Sigmoid colon (tissue), 7 donors: Measurements from ENCODE around the gene C1orf105. TPM values are rescaled to one million over a fixed set of nuclear protein-coding genes. Genes with fewer than 3 reads are reported as not detected.

Experiments used
- DNase-seq: peaks from one replicate; pipeline ENCODE4 v3.0.0-alpha.2; 2019
- H3K27ac ChIP-seq, 4 donors: fragments of 200-600 bp; sonication (generic); one replicate each; pipeline ENCODE4 v1.5.1; 2016 to 2019; ENCODE audit warnings: mild to moderate bottlenecking in 1 of 4
- H3K27me3 ChIP-seq, 3 donors: fragments of 200-600 bp; sonication (generic); one replicate each; pipeline ENCODE4 v1.5.1; 2019; ENCODE audit warnings: mild to moderate bottlenecking in 1 of 3
- H3K36me3 ChIP-seq, 4 donors: fragments of 200-600 bp; sonication (generic); one replicate each; pipeline ENCODE4 v1.5.1; 2016 to 2019
- H3K4me1 ChIP-seq, 4 donors: fragments of 200-600 bp; sonication (generic); one replicate each; pipeline ENCODE4 v1.5.1; 2017 to 2019
- H3K4me3 ChIP-seq, 4 donors: fragments of 200-600 bp; sonication (generic); one replicate each; pipeline ENCODE4 v1.5.1; 2017 to 2019; ENCODE audit warnings: mild to moderate bottlenecking in 2 of 4, moderate library complexity in 1 of 4
- H3K9me3 ChIP-seq, 4 donors: fragments of 200-600 bp in 3 of 4; sonication (generic) in 3 of 4; one replicate each; pipeline versions ENCODE4 v1.5.1 to v1.6.1; 2013 to 2019
- CTCF ChIP-seq, 4 experiments: fragments of 450-650 bp in 3 of 4; fragments of 200-600 bp in 1 of 4; IDR thresholded peaks; one replicate each; pipeline ENCODE4 v1.5.1; 2016 to 2019; ENCODE audit warnings: antibody characterized with exemption in 4 of 4, mild to moderate bottlenecking in 3 of 4, moderate library complexity in 2 of 4
- EP300 ChIP-seq, 4 donors: sonication (generic); formaldehyde crosslinking; IDR thresholded peaks; one replicate each; pipeline ENCODE4 v1.6.1; 2017; ENCODE audit warnings: antibody characterized with exemption in 4 of 4
- POLR2A ChIP-seq, 2 donors: fragments of 450-650 bp; IDR thresholded peaks; one replicate each; pipeline ENCODE4 v1.6.1; 2016; ENCODE audit warnings: antibody characterized with exemption in 2 of 2, mild to moderate bottlenecking in 2 of 2, moderate library complexity in 2 of 2
- POLR2AphosphoS5 ChIP-seq, 4 donors: sonication (generic); formaldehyde crosslinking; IDR thresholded peaks; one replicate each; pipeline ENCODE4 v1.6.1; 2017; ENCODE audit warnings: antibody characterized with exemption in 4 of 4
- whole genome bisulfite sequencing, 2 donors: extraction: QIAGEN DNeasy Blood & Tissue Kit; methylation state at CpG; one replicate each; pipeline ENCODE4 v1.1.7; 2013; 5-methylcytosine and 5-hydroxymethylcytosine counted together
- intact Hi-C: fragments of 100-400 bp; cut with DNase I; formaldehyde crosslinking; loops from one replicate; pipeline ENCODE4 v1.15.1; 2023
- polyA plus RNA-seq, 3 donors: library from polyadenylated mRNA; stranded (reverse); fragments of 200-250 nt; gene quantifications; one replicate each; pipeline ENCODE4 v1.2.3, GENCODE V29; 2013
- total RNA-seq, 4 donors: library from RNA; depleted of rRNA; stranded (reverse); fragments of >200 nt; gene quantifications; one replicate each; pipeline ENCODE4 v1.1.0, GENCODE V29; 2016
- donor health status: healthy with polysubstance abuse.
- donor health status: Bipolar disorder and iron deficiency.
- donor health status: healthy.

C1orf105 gene
- total and polyA plus RNA-seq, 7 donors: not detected

DNA sequence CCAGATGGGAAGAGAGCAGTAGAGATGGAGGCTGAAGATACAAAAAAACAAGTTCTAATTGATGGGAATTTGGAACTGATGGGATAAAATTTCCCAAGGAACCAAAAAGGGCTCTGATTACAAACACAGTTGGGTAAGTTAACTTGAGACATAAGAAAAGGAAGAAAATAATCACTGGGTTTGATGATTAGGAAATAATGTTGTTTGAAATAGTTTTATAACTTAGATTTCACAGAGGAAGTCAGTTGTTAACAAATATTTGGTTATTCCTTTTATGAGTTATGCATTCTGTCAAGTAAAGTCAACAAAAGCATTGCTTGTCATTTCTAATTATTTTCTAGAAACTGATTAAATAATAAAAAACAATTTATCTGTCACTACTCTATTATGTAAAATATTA, 92.1 kb downstream of the C1orf105 start:
- H3K4me1 ChIP-seq: no peaks in the 10 kb centered on the region
- no peak overlapping the region for H3K4me3 ChIP-seq
- no peaks in the 10 kb centered on the region for H3K27me3 ChIP-seq
- no peak for TF ChIP-seq POLR2A (IDR thresholded peaks at IDR 0.05)
- no peak for TF ChIP-seq CTCF (IDR thresholded peaks at IDR 0.05)
- TF ChIP-seq EP300 (IDR thresholded peaks at IDR 0.05): no peak
- no peak for TF ChIP-seq POLR2AphosphoS5 (IDR thresholded peaks at IDR 0.05)
- H3K36me3 ChIP-seq: no peaks in the 10 kb centered on the region
- DNase-seq: no peak
- intact Hi-C loops: no loop called here
- peaks cover 0 to 3% (median 0%) of the 10 kb centered on the region in 4 donors for H3K9me3 ChIP-seq
- H3K27ac ChIP-seq: no peak overlapping the region

- intact Hi-C loops: no loop called here
- no peaks in the 10 kb centered on the region for H3K4me1 ChIP-seq
Observed at GRCh38 chr1:172513479-172513878, 93.0 kb downstream of the C1orf105 start.

GRCh38 chr1:172514108-172514507, 93.6 kb downstream of the C1orf105 start:
- H3K9me3 ChIP-seq: peaks cover 0 to 3% (median 0%) of the 10 kb centered on the region in 4 donors
- 90 to 91% methylated on average over 3 of the region's 3 CpGs for WGBS, 2 donors
- no peaks in the 10 kb centered on the region for H3K4me1 ChIP-seq
- H3K27ac ChIP-seq: no peak overlapping the region
- no peaks in the 10 kb centered on the region for H3K27me3 ChIP-seq
- no peak for DNase-seq
- no peaks in the 10 kb centered on the region for H3K36me3 ChIP-seq
- H3K4me3 ChIP-seq: no peak overlapping the region
- TF ChIP-seq CTCF (IDR thresholded peaks at IDR 0.05): no peak
- TF ChIP-seq POLR2AphosphoS5 (IDR thresholded peaks at IDR 0.05): no peak
- TF ChIP-seq EP300 (IDR thresholded peaks at IDR 0.05): no peak
- no peak for TF ChIP-seq POLR2A (IDR thresholded peaks at IDR 0.05)
- intact Hi-C loops: no loop called here

More at GRCh38 chr1:172513479-172513878, 93.0 kb downstream of the C1orf105 start:
- TF ChIP-seq CTCF (IDR thresholded peaks at IDR 0.05) (no peak), POLR2AphosphoS5 (IDR thresholded peaks at IDR 0.05) (no peak)
- DNase-seq: no peak
- no peak overlapping the region for H3K27ac ChIP-seq
- peaks cover 0 to 3% (median 0%) of the 10 kb centered on the region in 4 donors for H3K9me3 ChIP-seq
- no peak overlapping the region for H3K4me3 ChIP-seq
- no peaks in the 10 kb centered on the region for H3K36me3 ChIP-seq
- no peaks in the 10 kb centered on the region for H3K27me3 ChIP-seq

GRCh38 chr1:172515436-172515835, 95.0 kb downstream of the C1orf105 start:
- Histone ChIP-seq H3K36me3 (no peaks in the 10 kb centered on the region), H3K9me3 (peaks cover 0 to 3% (median 0%) of the 10 kb centered on the region in 4 donors), H3K4me1 (no peaks in the 10 kb centered on the region), H3K4me3 (no peak overlapping the region), H3K27me3 (no peaks in the 10 kb centered on the region), H3K27ac (no peak overlapping the region)
- intact Hi-C loops: no loop called here
- TF ChIP-seq CTCF (IDR thresholded peaks at IDR 0.05) (no peak), EP300 (IDR thresholded peaks at IDR 0.05) (no peak)
- DNase-seq: no peak

DNA sequence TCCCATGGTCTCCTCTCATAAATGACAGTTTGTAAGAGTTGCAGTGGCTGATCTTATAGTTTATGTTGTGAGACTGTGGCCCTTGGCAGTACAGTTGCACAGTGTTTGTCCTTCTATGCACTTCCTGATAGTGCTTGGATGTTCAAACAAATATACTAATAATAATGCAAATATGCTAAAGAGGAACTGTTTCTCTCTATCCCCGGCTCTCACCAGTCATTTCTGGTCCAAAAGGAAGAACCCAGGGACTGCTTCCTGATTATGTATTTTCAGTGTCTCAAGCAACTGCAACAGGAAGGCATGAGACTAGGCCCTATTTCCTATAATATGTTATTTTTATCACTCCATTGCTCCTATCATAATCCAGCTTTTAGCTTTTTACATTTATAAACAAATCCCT, 95.4 kb downstream of the C1orf105 start:
- Histone ChIP-seq H3K9me3 (peaks cover 0 to 3% (median 0%) of the 10 kb centered on the region in 4 donors), H3K4me1 (no peaks in the 10 kb centered on the region), H3K27ac (no peak overlapping the region), H3K27me3 (no peaks in the 10 kb centered on the region), H3K4me3 (no peak overlapping the region), H3K36me3 (no peaks in the 10 kb centered on the region)
- no peak for DNase-seq
- WGBS, 2 donors: 51 to 71% methylated on average over 1 of the region's 1 CpG
- no peak for TF ChIP-seq EP300 (IDR thresholded peaks at IDR 0.05)
- no peak for TF ChIP-seq POLR2AphosphoS5 (IDR thresholded peaks at IDR 0.05)
- TF ChIP-seq CTCF (IDR thresholded peaks at IDR 0.05): no peak
- TF ChIP-seq POLR2A (IDR thresholded peaks at IDR 0.05): no peak
- intact Hi-C loops: no loop called here
